AG04450 (cell line): ENCODE results near the gene TTC28. TPM values are rescaled to one million over a fixed set of nuclear protein-coding genes. Genes with fewer than 3 reads are reported as not detected.

Experiments
- CTCF ChIA-PET: fragments of 300-600, 350-600 bp; formaldehyde crosslinking; extraction: SDS; loops from one replicate; lab custom pipeline; 2022; ENCODE audit warnings: antibody characterized with exemption, inconsistent platforms; lab: Charles Lee
- POLR2A ChIA-PET: fragments of 350-600 bp; formaldehyde crosslinking; extraction: SDS; loops from one replicate; lab custom pipeline; 2021; ENCODE audit warnings: antibody characterized with exemption, inconsistent platforms; lab: Yijun Ruan, JAX
- DNase-seq: peaks from one replicate; pipeline ENCODE4 v3.0.0-alpha.2; 2011; ENCODE audit warnings: low read depth, low spot score
- H3K27ac ChIP-seq: one replicate; pipeline ENCODE4 v1.5.1; 2012; ENCODE audit warnings: low read depth, low read length, control low read depth
- H3K27me3 ChIP-seq: one replicate; pipeline ENCODE4 v1.6.0; 2012; ENCODE audit warnings: low read length; ENCODE audit not compliant: control insufficient read depth, insufficient read depth
- H3K4me3 ChIP-seq: 2 replicates; pipeline ENCODE4 v1.5.1; 2011; ENCODE audit warnings: mild to moderate bottlenecking, low read depth, low read length, control low read depth
- H3K9me3 ChIP-seq: 2 replicates; pipeline ENCODE4 v1.5.1; 2012; ENCODE audit warnings: low read length; ENCODE audit not compliant: control insufficient read depth, insufficient read depth
- polyA plus RNA-seq: library from polyadenylated mRNA; depleted of rRNA; stranded (reverse); fragments of >200 nt; gene quantifications from 2 replicates; pipeline ENCODE4 v1.2.3, GENCODE V29; 2011
- TF ChIP-seq, protein P1 (sequence below): IDR thresholded peaks from 2 replicates; pipeline ENCODE4 v1.5.1; 2011; ENCODE audit warnings: low read depth, low read length, control low read depth, inconsistent platforms

The TTC28 gene
- polyA plus RNA-seq, 1 experiment, result 11.2 TPM

DNA sequence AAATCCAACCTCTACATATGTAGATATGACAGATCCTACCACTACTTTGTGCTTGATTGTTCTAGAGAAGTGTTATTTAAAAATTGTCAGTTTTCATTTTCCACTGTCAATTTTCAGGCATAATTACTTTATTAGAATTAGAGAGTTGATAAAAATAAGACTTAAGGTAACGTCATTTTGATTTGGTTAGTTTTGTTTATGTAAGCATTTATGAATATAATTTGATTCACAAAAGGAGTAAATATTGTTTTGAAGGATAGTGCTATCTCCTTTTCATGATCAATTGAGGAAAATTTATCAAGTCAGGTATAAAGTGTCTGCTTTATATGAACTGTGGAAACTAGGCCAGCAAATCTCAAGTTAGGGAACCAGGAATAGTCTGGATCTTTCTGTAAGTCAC lies 718.0 kb downstream of the TTC28 start:
- Histone ChIP-seq H3K27ac (no peak overlapping the region), H3K27me3 (no peaks in the 10 kb centered on the region), H3K9me3 (no peaks in the 10 kb centered on the region), H3K4me3 (no peak overlapping the region)
- POLR2A ChIA-PET, result no interaction called here
- DNase-seq, result no peak
- TF ChIP-seq, protein P1, sequence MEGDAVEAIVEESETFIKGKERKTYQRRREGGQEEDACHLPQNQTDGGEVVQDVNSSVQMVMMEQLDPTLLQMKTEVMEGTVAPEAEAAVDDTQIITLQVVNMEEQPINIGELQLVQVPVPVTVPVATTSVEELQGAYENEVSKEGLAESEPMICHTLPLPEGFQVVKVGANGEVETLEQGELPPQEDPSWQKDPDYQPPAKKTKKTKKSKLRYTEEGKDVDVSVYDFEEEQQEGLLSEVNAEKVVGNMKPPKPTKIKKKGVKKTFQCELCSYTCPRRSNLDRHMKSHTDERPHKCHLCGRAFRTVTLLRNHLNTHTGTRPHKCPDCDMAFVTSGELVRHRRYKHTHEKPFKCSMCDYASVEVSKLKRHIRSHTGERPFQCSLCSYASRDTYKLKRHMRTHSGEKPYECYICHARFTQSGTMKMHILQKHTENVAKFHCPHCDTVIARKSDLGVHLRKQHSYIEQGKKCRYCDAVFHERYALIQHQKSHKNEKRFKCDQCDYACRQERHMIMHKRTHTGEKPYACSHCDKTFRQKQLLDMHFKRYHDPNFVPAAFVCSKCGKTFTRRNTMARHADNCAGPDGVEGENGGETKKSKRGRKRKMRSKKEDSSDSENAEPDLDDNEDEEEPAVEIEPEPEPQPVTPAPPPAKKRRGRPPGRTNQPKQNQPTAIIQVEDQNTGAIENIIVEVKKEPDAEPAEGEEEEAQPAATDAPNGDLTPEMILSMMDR, result no peak
- CTCF ChIA-PET, result no interaction called here

DNA sequence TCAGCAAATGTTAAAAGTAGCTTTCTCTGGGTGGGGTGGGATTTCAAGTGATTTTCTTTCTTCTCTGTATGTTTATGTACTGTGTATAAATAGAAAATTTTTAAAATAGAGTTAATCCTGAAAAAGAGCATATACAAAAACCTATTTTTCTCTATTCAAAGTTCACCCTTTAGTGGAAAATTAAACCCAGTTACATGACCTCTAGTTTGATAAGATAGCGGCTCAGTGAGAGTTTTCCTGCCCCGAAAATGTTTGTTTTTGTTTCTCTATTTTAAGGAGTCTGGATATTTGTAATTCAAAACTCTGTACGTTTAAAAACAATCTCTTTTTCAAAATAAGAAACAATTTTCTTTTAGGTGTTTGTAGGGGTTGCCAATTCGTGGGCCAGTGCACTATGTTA lies 718.5 kb downstream of the TTC28 start:
- Histone ChIP-seq H3K9me3 (no peaks in the 10 kb centered on the region), H3K27ac (no peak overlapping the region), H3K4me3 (no peak overlapping the region), H3K27me3 (no peaks in the 10 kb centered on the region)
- ChIA-PET POLR2A (no interaction called here), CTCF (no interaction called here)
- TF ChIP-seq, protein P1, result no peak
- no peak for DNase-seq

DNA sequence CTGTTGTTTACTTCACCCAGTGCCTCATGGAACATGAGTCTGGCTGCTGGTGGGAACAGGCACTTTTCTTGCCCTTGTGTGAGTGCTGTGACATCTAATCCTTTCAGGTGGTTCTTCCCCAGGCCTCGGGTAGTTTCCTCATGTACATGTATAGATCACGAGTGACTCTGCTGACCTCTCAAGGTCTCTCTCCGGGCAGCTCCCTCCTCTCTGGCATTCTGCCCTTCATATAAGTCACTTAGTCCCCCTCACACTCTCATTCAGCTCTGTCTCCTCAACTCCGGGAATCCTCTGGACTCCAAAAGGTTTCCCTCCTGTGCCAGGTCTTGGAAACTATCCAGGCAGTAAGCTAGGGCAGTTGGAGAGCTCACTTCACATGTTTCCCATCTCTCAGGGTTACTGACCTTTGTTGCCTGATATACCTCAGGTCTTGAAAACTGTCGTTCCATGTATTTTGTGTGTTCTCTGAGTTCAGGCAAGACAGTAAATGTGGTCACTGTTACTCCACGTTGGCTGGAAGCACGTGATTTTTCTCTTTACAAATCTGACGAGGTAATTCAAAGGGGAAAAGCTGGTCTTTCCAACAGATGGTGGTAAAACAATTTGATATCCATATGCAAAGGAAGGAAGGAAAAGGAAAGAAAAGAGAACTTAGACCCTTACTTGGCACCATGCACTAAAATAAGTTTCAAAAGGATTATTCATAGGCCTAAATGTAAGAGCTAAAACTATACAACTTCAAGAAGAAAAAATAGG lies 720.1 kb downstream of the TTC28 start:
- no peak overlapping the region for H3K4me3 ChIP-seq
- H3K9me3 ChIP-seq, result no peaks in the 10 kb centered on the region
- ChIA-PET POLR2A (no interaction called here), CTCF (no interaction called here)
- TF ChIP-seq, protein P1, result no peak
- H3K27ac ChIP-seq, result no peak overlapping the region
- H3K27me3 ChIP-seq, result no peaks in the 10 kb centered on the region
- no peak for DNase-seq

GRCh38 chr22:27952779-27953178 lies 726.9 kb downstream of the TTC28 start:
- no peaks in the 10 kb centered on the region for H3K9me3 ChIP-seq
- no peaks in the 10 kb centered on the region for H3K27me3 ChIP-seq
- DNase-seq, result no peak
- POLR2A ChIA-PET, result no interaction called here
- H3K4me3 ChIP-seq, result no peak overlapping the region
- H3K27ac ChIP-seq, result no peak overlapping the region
- TF ChIP-seq, protein P1, result no peak
- CTCF ChIA-PET, result no interaction called here

- TF ChIP-seq, protein P1, result no peak
Observed at GRCh38 chr22:27952091-27952490, 727.5 kb downstream of the TTC28 start.

More at GRCh38 chr22:27952091-27952490, 727.5 kb downstream of the TTC28 start:
- H3K9me3 ChIP-seq, result no peaks in the 10 kb centered on the region
- no peak overlapping the region for H3K27ac ChIP-seq
- H3K4me3 ChIP-seq, result no peak overlapping the region
- DNase-seq, result peak; percentile 30
- POLR2A ChIA-PET, result no interaction called here
- CTCF ChIA-PET, result no interaction called here
- H3K27me3 ChIP-seq, result no peaks in the 10 kb centered on the region
